ELF-1 (cell line): ENCODE measurements around the gene IGLON5.

Experiments used
- DNase-seq: peaks from one replicate; pipeline ENCODE4 v3.0.0-alpha.2; 2016; ENCODE audit warnings: low read depth, low spot score

IGLON5 gene

GRCh38 chr19:51338563-51339312, 27.3 kb downstream of the IGLON5 start:
- DNase-seq, result peak; percentile 91

- peak; percentile 91 for DNase-seq
Measured at GRCh38 chr19:51339313-51339686, 27.9 kb downstream of the IGLON5 start.

- DNase-seq, result peak; percentile 97
Measured at GRCh38 chr19:51339687-51340656, 28.5 kb downstream of the IGLON5 start.

GRCh38 chr19:51341066-51341465, 29.6 kb downstream of the IGLON5 start:
- no peak for DNase-seq

- peak; percentile 33 for DNase-seq
Measured at GRCh38 chr19:51341976-51342580, 30.6 kb downstream of the IGLON5 start, which contains the start of gene VSIG10L. Gene VSIG10L (minus strand): TSS chr19:51342139. CDS start chr19:51342124, 15 bp downstream.

- DNase-seq, result no peak
Measured at GRCh38 chr19:51342631-51343569, 31.5 kb downstream of the IGLON5 start.

GRCh38 chr19:51345076-51345620, 33.7 kb downstream of the IGLON5 start:
- no peak for DNase-seq

- no peak for DNase-seq
Measured at GRCh38 chr19:51346742-51347141, 35.3 kb downstream of the IGLON5 start.

GRCh38 chr19:51347209-51347928, 35.9 kb downstream of the IGLON5 start:
- DNase-seq, result no peak

GRCh38 chr19:51351266-51351990, 40.0 kb downstream of the IGLON5 start:
- DNase-seq, result no peak

- DNase-seq, result no peak
Measured at GRCh38 chr19:51352783-51353360, 41.4 kb downstream of the IGLON5 start.

GRCh38 chr19:51354103-51354741, 42.8 kb downstream of the IGLON5 start:
- peak; percentile 52 for DNase-seq

GRCh38 chr19:51354742-51355148, 43.3 kb downstream of the IGLON5 start:
- DNase-seq, result peak; percentile 88

- DNase-seq, result no peak
Measured at GRCh38 chr19:51356159-51356801, 44.8 kb downstream of the IGLON5 start.

- DNase-seq, result no peak
Measured at GRCh38 chr19:51357952-51358351, 46.5 kb downstream of the IGLON5 start.

GRCh38 chr19:51359294-51359693, 47.9 kb downstream of the IGLON5 start:
- no peak for DNase-seq

- no peak for DNase-seq
Measured at GRCh38 chr19:51361239-51361638, 49.8 kb downstream of the IGLON5 start.
